K562 (cell line): ENCODE data around the gene PSMD4. TPM values are rescaled to one million over a fixed set of nuclear protein-coding genes. Genes with fewer than 3 reads are reported as not detected.

Experiments
- CAMTA2 ChIP-seq: fragments of 250-450 bp; sonication (Bioruptor Pico); conservative IDR thresholded peaks from 2 replicates; pipeline ENCODE4 v1.5.1; 2022
- DDX20 ChIP-seq: fragments of 450-650 bp; IDR thresholded peaks from 2 replicates; pipeline ENCODE4 v1.6.1; 2016; ENCODE audit warnings: missing genetic modification characterization, low read depth, mild to moderate bottlenecking, missing compliant biosample characterization, moderate library complexity
- FOXJ3 ChIP-seq: sonication (generic); formaldehyde crosslinking; IDR thresholded peaks from 2 replicates; pipeline ENCODE4 v1.4.0; 2020; ENCODE audit warnings: mild to moderate bottlenecking, missing genetic modification reagents
- HDAC6 ChIP-seq: IDR thresholded peaks from 2 replicates; pipeline ENCODE4 v1.6.1; 2012; ENCODE audit warnings: low read depth, mild to moderate bottlenecking, control low read depth, inconsistent platforms, low read length, moderate library complexity
- HDAC8 ChIP-seq: fragments of 450-650 bp; IDR thresholded peaks from 2 replicates; pipeline ENCODE4 v1.6.1; 2016; ENCODE audit warnings: mild to moderate bottlenecking, missing genetic modification characterization, moderate library complexity, missing compliant biosample characterization
- KDM5B ChIP-seq: fragments of 200-600 bp; sonication (generic); IDR thresholded peaks from 2 replicates; pipeline ENCODE4 v1.6.1; 2012; ENCODE audit warnings: low read depth, mild to moderate bottlenecking, moderate library complexity, low read length, control low read depth, inconsistent platforms; ENCODE audit not compliant: insufficient replicate concordance
- LARP7 ChIP-seq: fragments of 450-650 bp; IDR thresholded peaks from 2 replicates; pipeline ENCODE4 v1.6.1; 2016
- MIER1 ChIP-seq: fragments of 450-650 bp; IDR thresholded peaks from 2 replicates; pipeline ENCODE4 v1.6.1; 2016; ENCODE audit warnings: antibody characterized with exemption, mild to moderate bottlenecking, low read depth
- NCOA6 ChIP-seq: fragments of 450-650 bp; IDR thresholded peaks from 2 replicates; pipeline ENCODE4 v1.6.1; 2017; ENCODE audit warnings: mild to moderate bottlenecking
- NEUROD1 ChIP-seq: fragments of 150-350 bp; IDR thresholded peaks from 2 replicates; pipeline ENCODE4 v1.6.1; 2014; ENCODE audit warnings: borderline replicate concordance, low read length, low read depth; ENCODE audit not compliant: partially characterized antibody
- NR4A1 ChIP-seq, 2 experiments: fragments of 250-450 bp in 1 of 2; fragments of 450-650 bp in 1 of 2; sonication (Bioruptor Pico) in 1 of 2; IDR thresholded peaks; 2 replicates each; pipeline versions ENCODE4 v1.4.0 to v1.6.1; 2016 to 2020; ENCODE audit warnings: mild to moderate bottlenecking in 2 of 2, missing compliant biosample characterization in 1 of 2, missing genetic modification characterization in 1 of 2, moderate library complexity in 1 of 2
- OTX1 ChIP-seq: fragments of 450-650 bp; formaldehyde crosslinking; IDR thresholded peaks from 2 replicates; pipeline ENCODE4 v1.4.0; 2022; ENCODE audit warnings: mild to moderate bottlenecking
- PHF8 ChIP-seq: fragments of 200-600 bp; sonication (generic); IDR thresholded peaks from 2 replicates; pipeline ENCODE4 v1.6.1; 2012; ENCODE audit warnings: mixed run types, mild to moderate bottlenecking, inconsistent platforms, low read length, moderate library complexity, borderline replicate concordance
- RFX5 ChIP-seq: IDR thresholded peaks from 2 replicates; pipeline ENCODE4 v1.6.1; 2011; ENCODE audit warnings: low read depth, mild to moderate bottlenecking, improper control_type of control experiment, low read length
- SIX5 ChIP-seq, 2 experiments: IDR thresholded peaks; 2 replicates each; pipeline ENCODE4 v1.6.1; 2011; ENCODE audit warnings: low read length in 2 of 2, borderline replicate concordance in 1 of 2, low read depth in 1 of 2, mild to moderate bottlenecking in 1 of 2, moderate library complexity in 1 of 2; ENCODE audit not compliant: insufficient read depth in 1 of 2
- SREBF2 ChIP-seq: sonication (generic); formaldehyde crosslinking; IDR thresholded peaks from 2 replicates; pipeline ENCODE4 v1.4.0; 2020; ENCODE audit warnings: mild to moderate bottlenecking, missing genetic modification reagents
- TEAD2 ChIP-seq: fragments of 450-650 bp; IDR thresholded peaks from 2 replicates; pipeline ENCODE4 v1.6.1; 2016; ENCODE audit warnings: missing genetic modification characterization, control low read depth, missing compliant biosample characterization
- ZNF79 ChIP-seq: fragments of 250-450 bp; sonication (Bioruptor Pico); IDR thresholded peaks from 2 replicates; pipeline ENCODE4 v1.4.0; 2020; ENCODE audit warnings: low read depth, mild to moderate bottlenecking, moderate library complexity
- polyA plus RNA-seq, 8 experiments: library from polyadenylated mRNA; depleted of rRNA in 4 of 8; stranded (reverse) in 5 of 8; unstranded in 3 of 8; fragments of >200 nt; fragmentation: Nextera tagmentation in 2 of 8; fragmentation: Illumina TruSeq in 1 of 8; extraction: Ambion mirVana in 2 of 8; extraction: Trizol in 1 of 8; gene quantifications; 2 replicates each; pipeline versions ENCODE4 v1.2.1 to v1.2.3, GENCODE V29; 2011 to 2014; ENCODE audit warnings: inconsistent platforms in 1 of 8, missing spikeins in 1 of 8
- total RNA-seq, 7 experiments: library from RNA; depleted of rRNA in 6 of 7; stranded (reverse); fragments of >200 nt in 6 of 7; fragmentation: Illumina TruSeq in 2 of 7; extraction: Trizol in 2 of 7; gene quantifications; 2 replicates each; pipeline versions ENCODE4 v1.2.1 to v1.2.3, GENCODE V29; 2011 to 2021; ENCODE audit warnings: low replicate concordance in 1 of 7
- TF ChIP-seq, protein P1 (sequence below): fragments of 450-650 bp; formaldehyde crosslinking; IDR thresholded peaks from 2 replicates; pipeline ENCODE4 v1.4.0; 2020; ENCODE audit warnings: mild to moderate bottlenecking, moderate library complexity
- TF ChIP-seq, protein P2 (sequence below): sonication (generic); formaldehyde crosslinking; IDR thresholded peaks from 2 replicates; pipeline ENCODE4 v1.4.0; 2020; ENCODE audit warnings: mild to moderate bottlenecking, missing genetic modification reagents
- TF ChIP-seq, protein P3 (sequence below): fragments of 250-450 bp; sonication (Bioruptor Pico); IDR thresholded peaks from 2 replicates; pipeline ENCODE4 v1.6.1; 2021; ENCODE audit warnings: mild to moderate bottlenecking
- TF ChIP-seq, protein P4 (sequence below): fragments of 200-400 bp; formaldehyde crosslinking; IDR thresholded peaks from 2 replicates; pipeline ENCODE4 v1.6.1; 2017; ENCODE audit warnings: mild to moderate bottlenecking, low read depth, low read length, moderate library complexity

Gene PSMD4
- total and polyA plus RNA-seq, 9 of the 15 experiments (the other 6 are each of a cell fraction or from before 2014, with no cell fraction given) = 194 to 353 (median 295) TPM

DNA sequence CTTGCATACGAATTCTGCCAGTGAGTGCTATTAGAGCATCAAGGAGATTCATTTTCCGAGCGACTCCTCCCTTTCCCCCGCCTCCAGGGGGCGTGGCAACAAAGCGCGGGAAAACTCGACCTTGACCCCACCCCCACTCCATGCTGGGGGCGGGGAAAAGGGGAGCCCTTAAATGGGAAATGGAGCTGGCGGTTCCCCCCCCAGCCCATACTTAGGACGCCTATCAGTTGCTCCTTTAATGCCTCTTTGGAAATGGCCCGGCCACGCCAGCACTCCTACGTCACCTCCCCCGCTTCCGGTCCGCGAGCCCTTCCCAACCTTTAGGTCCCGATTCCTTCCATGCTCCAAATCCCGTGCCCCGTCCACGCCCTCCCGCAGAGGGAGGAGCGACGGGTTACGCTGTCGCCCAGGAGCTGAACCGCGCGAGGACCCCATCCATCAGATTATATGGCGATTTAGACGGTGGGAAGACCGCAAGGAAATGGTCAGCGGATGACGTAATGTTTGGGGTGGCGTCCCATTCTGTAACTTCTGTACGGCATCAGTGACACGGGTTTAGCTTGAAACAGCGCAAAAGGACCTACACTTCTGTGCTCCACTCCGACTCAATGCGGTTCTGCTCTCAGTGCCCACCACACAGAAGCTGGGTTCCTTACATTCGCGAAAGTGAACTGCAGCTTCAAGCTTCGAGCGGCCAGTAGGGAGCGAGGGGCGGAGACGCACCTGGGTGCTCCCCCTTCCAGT is 26.9 kb downstream of the PSMD4 start (continued):
- no peak for TF ChIP-seq SREBF2 (CRISPR knock-in tag)
- peak; percentile 49; the same call in 1 of the 2 replicates for TF ChIP-seq OTX1 (CRISPR knock-in tag)
- no peak for TF ChIP-seq NCOA6
- TF ChIP-seq SIX5 (IDR thresholded peaks at IDR 0.05; ENCODE audit: borderline replicate concordance in 1 of 2, insufficient read depth in 1 of 2, low read depth in 1 of 2, low read length in 2 of 2) = no peak
- TF ChIP-seq LARP7 = no peak
- TF ChIP-seq HDAC6 = no peak
- TF ChIP-seq FOXJ3 (CRISPR knock-in tag) = no peak
- TF ChIP-seq RFX5 = no peak
- TF ChIP-seq CAMTA2 (CRISPR knock-in tag) = no peak
- no peak for TF ChIP-seq ZNF79 (CRISPR knock-in tag)
- TF ChIP-seq, protein P1, sequence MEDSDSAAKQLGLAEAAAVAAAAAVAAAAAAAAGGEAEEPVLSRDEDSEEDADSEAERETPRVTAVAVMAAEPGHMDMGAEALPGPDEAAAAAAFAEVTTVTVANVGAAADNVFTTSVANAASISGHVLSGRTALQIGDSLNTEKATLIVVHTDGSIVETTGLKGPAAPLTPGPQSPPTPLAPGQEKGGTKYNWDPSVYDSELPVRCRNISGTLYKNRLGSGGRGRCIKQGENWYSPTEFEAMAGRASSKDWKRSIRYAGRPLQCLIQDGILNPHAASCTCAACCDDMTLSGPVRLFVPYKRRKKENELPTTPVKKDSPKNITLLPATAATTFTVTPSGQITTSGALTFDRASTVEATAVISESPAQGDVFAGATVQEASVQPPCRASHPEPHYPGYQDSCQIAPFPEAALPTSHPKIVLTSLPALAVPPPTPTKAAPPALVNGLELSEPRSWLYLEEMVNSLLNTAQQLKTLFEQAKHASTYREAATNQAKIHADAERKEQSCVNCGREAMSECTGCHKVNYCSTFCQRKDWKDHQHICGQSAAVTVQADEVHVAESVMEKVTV (CRISPR knock-in tag) = no peak
- no peak for TF ChIP-seq MIER1
- peak; percentile 79 for TF ChIP-seq HDAC8 (tag)
- TF ChIP-seq NEUROD1 = peak; percentile 98
- 0 out of 2 replicates have a peak, but pooled peaks have one; percentile 19 for TF ChIP-seq NR4A1 (CRISPR knock-in tag; IDR thresholded peaks at IDR 0.05)
- TF ChIP-seq NR4A1 (tag; IDR thresholded peaks at IDR 0.05) = no peak
- TF ChIP-seq, protein P2, sequence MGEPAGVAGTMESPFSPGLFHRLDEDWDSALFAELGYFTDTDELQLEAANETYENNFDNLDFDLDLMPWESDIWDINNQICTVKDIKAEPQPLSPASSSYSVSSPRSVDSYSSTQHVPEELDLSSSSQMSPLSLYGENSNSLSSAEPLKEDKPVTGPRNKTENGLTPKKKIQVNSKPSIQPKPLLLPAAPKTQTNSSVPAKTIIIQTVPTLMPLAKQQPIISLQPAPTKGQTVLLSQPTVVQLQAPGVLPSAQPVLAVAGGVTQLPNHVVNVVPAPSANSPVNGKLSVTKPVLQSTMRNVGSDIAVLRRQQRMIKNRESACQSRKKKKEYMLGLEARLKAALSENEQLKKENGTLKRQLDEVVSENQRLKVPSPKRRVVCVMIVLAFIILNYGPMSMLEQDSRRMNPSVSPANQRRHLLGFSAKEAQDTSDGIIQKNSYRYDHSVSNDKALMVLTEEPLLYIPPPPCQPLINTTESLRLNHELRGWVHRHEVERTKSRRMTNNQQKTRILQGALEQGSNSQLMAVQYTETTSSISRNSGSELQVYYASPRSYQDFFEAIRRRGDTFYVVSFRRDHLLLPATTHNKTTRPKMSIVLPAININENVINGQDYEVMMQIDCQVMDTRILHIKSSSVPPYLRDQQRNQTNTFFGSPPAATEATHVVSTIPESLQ (CRISPR knock-in tag) = no peak
- TF ChIP-seq DDX20 (tag) = no peak
- no peak for TF ChIP-seq TEAD2 (tag)
- TF ChIP-seq, protein P3, sequence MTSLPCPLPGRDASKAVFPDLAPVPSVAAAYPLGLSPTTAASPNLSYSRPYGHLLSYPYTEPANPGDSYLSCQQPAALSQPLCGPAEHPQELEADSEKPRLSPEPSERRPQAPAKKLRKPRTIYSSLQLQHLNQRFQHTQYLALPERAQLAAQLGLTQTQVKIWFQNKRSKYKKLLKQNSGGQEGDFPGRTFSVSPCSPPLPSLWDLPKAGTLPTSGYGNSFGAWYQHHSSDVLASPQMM (CRISPR knock-in tag) = no peak
- peak; percentile 64 for TF ChIP-seq KDM5B
- TF ChIP-seq, protein P4, sequence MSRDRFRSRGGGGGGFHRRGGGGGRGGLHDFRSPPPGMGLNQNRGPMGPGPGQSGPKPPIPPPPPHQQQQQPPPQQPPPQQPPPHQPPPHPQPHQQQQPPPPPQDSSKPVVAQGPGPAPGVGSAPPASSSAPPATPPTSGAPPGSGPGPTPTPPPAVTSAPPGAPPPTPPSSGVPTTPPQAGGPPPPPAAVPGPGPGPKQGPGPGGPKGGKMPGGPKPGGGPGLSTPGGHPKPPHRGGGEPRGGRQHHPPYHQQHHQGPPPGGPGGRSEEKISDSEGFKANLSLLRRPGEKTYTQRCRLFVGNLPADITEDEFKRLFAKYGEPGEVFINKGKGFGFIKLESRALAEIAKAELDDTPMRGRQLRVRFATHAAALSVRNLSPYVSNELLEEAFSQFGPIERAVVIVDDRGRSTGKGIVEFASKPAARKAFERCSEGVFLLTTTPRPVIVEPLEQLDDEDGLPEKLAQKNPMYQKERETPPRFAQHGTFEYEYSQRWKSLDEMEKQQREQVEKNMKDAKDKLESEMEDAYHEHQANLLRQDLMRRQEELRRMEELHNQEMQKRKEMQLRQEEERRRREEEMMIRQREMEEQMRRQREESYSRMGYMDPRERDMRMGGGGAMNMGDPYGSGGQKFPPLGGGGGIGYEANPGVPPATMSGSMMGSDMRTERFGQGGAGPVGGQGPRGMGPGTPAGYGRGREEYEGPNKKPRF = no peak
- peak; percentile 77 for TF ChIP-seq PHF8
